Gastrocnemius medialis (tissue), 4 donors: ENCODE results near the gene EPHA1.

ENCODE experiments used
- POLR2A ChIP-seq, 2 donors: fragments of 450-650 bp; IDR thresholded peaks; one replicate each; pipeline ENCODE4 v1.6.1; 2017; ENCODE audit warnings: antibody characterized with exemption in 2 of 2, mild to moderate bottlenecking in 2 of 2, moderate library complexity in 2 of 2
- TF ChIP-seq, protein P1 (sequence below), 5 experiments: fragments of 450-650 bp in 3 of 5; fragments of 200-600 bp in 2 of 5; sonication (generic) in 2 of 5; IDR thresholded peaks in 4 of 5; conservative IDR thresholded peaks in 1 of 5; 1 replicate in 4 of 5; 2 replicates in 1 of 5; pipeline ENCODE4 v1.5.1; 2016 to 2019; ENCODE audit warnings: antibody characterized with exemption in 5 of 5, mild to moderate bottlenecking in 3 of 5, moderate library complexity in 3 of 5

DNA sequence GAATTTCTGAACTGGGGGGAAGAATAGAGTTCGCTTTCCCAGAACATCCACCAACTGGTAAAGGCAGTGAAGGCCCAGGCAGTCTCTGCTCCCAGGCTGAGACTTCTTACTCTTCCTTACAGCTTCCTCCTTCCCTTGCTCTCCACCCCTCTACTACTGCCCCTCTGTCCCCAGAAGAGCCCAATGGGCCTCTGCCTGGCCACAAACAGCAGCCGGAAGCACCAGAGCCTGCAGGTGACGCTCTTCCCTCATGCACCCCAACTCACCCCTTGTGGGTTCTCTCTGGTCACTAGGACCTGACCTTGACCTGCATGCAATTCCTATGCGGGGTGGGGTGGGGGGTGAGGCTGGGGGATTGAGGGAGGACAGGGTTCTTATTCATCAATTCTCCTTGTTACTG is 62.6 kb downstream of the EPHA1 start:
- TF ChIP-seq POLR2A (IDR thresholded peaks at IDR 0.05), result no peak
- TF ChIP-seq, protein P1, sequence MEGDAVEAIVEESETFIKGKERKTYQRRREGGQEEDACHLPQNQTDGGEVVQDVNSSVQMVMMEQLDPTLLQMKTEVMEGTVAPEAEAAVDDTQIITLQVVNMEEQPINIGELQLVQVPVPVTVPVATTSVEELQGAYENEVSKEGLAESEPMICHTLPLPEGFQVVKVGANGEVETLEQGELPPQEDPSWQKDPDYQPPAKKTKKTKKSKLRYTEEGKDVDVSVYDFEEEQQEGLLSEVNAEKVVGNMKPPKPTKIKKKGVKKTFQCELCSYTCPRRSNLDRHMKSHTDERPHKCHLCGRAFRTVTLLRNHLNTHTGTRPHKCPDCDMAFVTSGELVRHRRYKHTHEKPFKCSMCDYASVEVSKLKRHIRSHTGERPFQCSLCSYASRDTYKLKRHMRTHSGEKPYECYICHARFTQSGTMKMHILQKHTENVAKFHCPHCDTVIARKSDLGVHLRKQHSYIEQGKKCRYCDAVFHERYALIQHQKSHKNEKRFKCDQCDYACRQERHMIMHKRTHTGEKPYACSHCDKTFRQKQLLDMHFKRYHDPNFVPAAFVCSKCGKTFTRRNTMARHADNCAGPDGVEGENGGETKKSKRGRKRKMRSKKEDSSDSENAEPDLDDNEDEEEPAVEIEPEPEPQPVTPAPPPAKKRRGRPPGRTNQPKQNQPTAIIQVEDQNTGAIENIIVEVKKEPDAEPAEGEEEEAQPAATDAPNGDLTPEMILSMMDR (IDR thresholded peaks at IDR 0.05 in 4 of 5, conservative IDR thresholded peaks at IDR 0.05 in 1 of 5), result no peak
